C1 segment of cervical spinal cord (tissue), 14 donors: Measurements from ENCODE around the gene KLHL30.
"Not testable (repeated sequence)": the region's sequence is repeated elsewhere in the genome, so short reads cannot be mapped to it uniquely, and the experiment has no call there.

Experiments used
- DNase-seq, 14 donors: peaks; one replicate each; lab custom pipeline; 2025; lab: John Stamatoyannopoulos, UW

The KLHL30 gene

GRCh38 chr2:238160206-238161129 is 22.0 kb downstream of the KLHL30 start:
- DNase-seq, result peak in 3 of 14 donors; percentile 8 to 24 (median 11)

GRCh38 chr2:238161291-238162051 is 23.0 kb downstream of the KLHL30 start:
- no peak for DNase-seq

GRCh38 chr2:238162251-238162845 is 23.9 kb downstream of the KLHL30 start:
- DNase-seq, result peak in 1 of 14 donors; percentile 20

GRCh38 chr2:238162846-238163441 is 24.5 kb downstream of the KLHL30 start:
- peak in 1 of 14 donors; percentile 23 for DNase-seq

GRCh38 chr2:238163481-238164198 is 25.2 kb downstream of the KLHL30 start:
- no peak for DNase-seq

GRCh38 chr2:238164906-238165287 is 26.4 kb downstream of the KLHL30 start:
- DNase-seq, result no peak

- DNase-seq, result peak in 1 of 14 donors; percentile 46
Measured at GRCh38 chr2:238165288-238165921, 26.9 kb downstream of the KLHL30 start.

- peak in 1 of 14 donors; percentile 37 for DNase-seq
Measured at GRCh38 chr2:238166391-238167343, 28.2 kb downstream of the KLHL30 start.

GRCh38 chr2:238167344-238167715 is 28.9 kb downstream of the KLHL30 start:
- DNase-seq, result no peak

- DNase-seq, result no peak
Measured at GRCh38 chr2:238167761-238168160, 29.3 kb downstream of the KLHL30 start.

GRCh38 chr2:238168196-238169047 is 30.0 kb downstream of the KLHL30 start:
- DNase-seq, result no peak

- DNase-seq, result peak in 1 of 14 donors; percentile 33
Measured at GRCh38 chr2:238169048-238169707, 30.7 kb downstream of the KLHL30 start.

GRCh38 chr2:238169708-238170251 is 31.3 kb downstream of the KLHL30 start:
- DNase-seq, result peak in 4 of 14 donors; percentile 26 to 97 (median 33)

GRCh38 chr2:238170386-238171071 is 32.1 kb downstream of the KLHL30 start:
- no peak for DNase-seq

GRCh38 chr2:238171072-238171431 is 32.6 kb downstream of the KLHL30 start:
- not testable (repeated sequence) for DNase-seq

GRCh38 chr2:238171575-238172187 is 33.2 kb downstream of the KLHL30 start:
- DNase-seq, result no peak

- DNase-seq, result no peak
Measured at GRCh38 chr2:238172439-238172838, 34.0 kb downstream of the KLHL30 start.
